Spleen (tissue), 7 donors: ENCODE data around the gene PTAFR.

Experiments used
- POLR2A ChIP-seq, 3 donors: fragments of 450-650 bp; IDR thresholded peaks; one replicate each; pipeline ENCODE4 v1.5.1; 2017; ENCODE audit warnings: antibody characterized with exemption in 3 of 3, mild to moderate bottlenecking in 1 of 3
- POLR2AphosphoS5 ChIP-seq, 3 donors: sonication (generic); formaldehyde crosslinking; IDR thresholded peaks; one replicate each; pipeline ENCODE4 v1.5.1; 2017; ENCODE audit warnings: antibody characterized with exemption in 3 of 3
- TF ChIP-seq, protein P1 (sequence below), 11 experiments: fragments of 200-600 bp in 7 of 11; fragments of 450-650 bp in 4 of 11; sonication (generic) in 4 of 11; IDR thresholded peaks in 8 of 11; conservative IDR thresholded peaks in 3 of 11; 1 replicate in 7 of 11; 2 replicates in 4 of 11; pipeline versions ENCODE4 v1.4.0 to v1.8.0; 2016 to 2021; ENCODE audit warnings: antibody characterized with exemption in 11 of 11, inconsistent platforms in 4 of 11, mild to moderate bottlenecking in 1 of 11
- donor health status: DM: no; HTN: no; CAD: no; lungs with moderate emphysema.
- donor health status: DM: no; HTN: no; CAD: no.
- donor health status: DM: no; HTN: no; CAD: no.

DNA sequence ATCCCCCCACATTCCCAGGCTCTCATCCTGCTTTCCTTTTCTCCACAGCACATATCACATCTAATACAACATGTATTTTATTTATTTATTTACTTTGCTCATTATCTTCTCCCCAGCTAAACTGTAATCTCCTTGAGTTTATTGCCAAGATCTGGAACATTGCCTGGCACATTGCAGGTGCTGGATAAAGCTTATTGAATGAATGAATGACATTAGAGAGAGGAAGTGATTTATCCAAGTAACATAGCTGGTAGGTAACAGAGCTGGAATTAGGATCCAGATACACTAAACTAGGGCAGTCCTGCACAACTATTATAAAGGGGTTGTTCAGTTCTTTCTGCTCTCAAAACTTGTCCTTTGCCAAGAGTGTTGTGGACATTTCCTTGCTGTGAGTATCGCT is 8.6 kb upstream of the PTAFR start:
- TF ChIP-seq, protein P1, sequence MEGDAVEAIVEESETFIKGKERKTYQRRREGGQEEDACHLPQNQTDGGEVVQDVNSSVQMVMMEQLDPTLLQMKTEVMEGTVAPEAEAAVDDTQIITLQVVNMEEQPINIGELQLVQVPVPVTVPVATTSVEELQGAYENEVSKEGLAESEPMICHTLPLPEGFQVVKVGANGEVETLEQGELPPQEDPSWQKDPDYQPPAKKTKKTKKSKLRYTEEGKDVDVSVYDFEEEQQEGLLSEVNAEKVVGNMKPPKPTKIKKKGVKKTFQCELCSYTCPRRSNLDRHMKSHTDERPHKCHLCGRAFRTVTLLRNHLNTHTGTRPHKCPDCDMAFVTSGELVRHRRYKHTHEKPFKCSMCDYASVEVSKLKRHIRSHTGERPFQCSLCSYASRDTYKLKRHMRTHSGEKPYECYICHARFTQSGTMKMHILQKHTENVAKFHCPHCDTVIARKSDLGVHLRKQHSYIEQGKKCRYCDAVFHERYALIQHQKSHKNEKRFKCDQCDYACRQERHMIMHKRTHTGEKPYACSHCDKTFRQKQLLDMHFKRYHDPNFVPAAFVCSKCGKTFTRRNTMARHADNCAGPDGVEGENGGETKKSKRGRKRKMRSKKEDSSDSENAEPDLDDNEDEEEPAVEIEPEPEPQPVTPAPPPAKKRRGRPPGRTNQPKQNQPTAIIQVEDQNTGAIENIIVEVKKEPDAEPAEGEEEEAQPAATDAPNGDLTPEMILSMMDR (IDR thresholded peaks at IDR 0.05 in 8 of 11, conservative IDR thresholded peaks at IDR 0.05 in 3 of 11): no peak
- no peak for TF ChIP-seq POLR2A (IDR thresholded peaks at IDR 0.05)
- no peak for TF ChIP-seq POLR2AphosphoS5 (IDR thresholded peaks at IDR 0.05)
